GM12878 (cell line): ENCODE measurements around the gene PALMD. TPM values are rescaled to one million over a fixed set of nuclear protein-coding genes. Genes with fewer than 3 reads are reported as not detected.

Source experiments
- ATAC-seq: fragments of 200-7000 bp; cut with Tn5 transposase; 3 replicates; pipeline ENCODE4 v1.9.1; 2020; ENCODE audit warnings: mild to moderate bottlenecking, moderate library complexity
- BruUV-seq: library from RNA; stranded (reverse); fragments of 400-500 nt; replicated peaks from 2 replicates; lab custom pipeline; 2021; lab: Mats Ljungman, UMichigan
- CTCF ChIA-PET: fragments of 300-600 bp; sonication (Branson Sonifier 250); formaldehyde crosslinking; extraction: SDS; loops from one replicate; lab custom pipeline; 2021; ENCODE audit warnings: inconsistent platforms; lab: Yijun Ruan, JAX
- POLR2A ChIA-PET: fragments of 350-600 bp; formaldehyde crosslinking; extraction: SDS; loops from one replicate; lab custom pipeline; 2021; ENCODE audit warnings: inconsistent platforms; lab: Charles Lee
- RAD21 ChIA-PET: fragments of 300-600 bp; sonication (Branson Sonifier 250); formaldehyde crosslinking; loops from one replicate; lab custom pipeline; 2023; ENCODE audit warnings: antibody characterized with exemption; ENCODE audit not compliant: unreplicated experiment; lab: Charles Lee
- SMC1A ChIA-PET: fragments of 300-600 bp; sonication (Branson Sonifier 250); formaldehyde crosslinking; loops from one replicate; lab custom pipeline; 2023; ENCODE audit not compliant: unreplicated experiment, uncharacterized antibody; lab: Charles Lee
- DNase-seq: peaks from one replicate; pipeline ENCODE4 v3.0.0-alpha.2; 2011; ENCODE audit warnings: low read depth, low spot score
- FAIRE-seq: peaks from 3 replicates; lab custom pipeline; 2011; peaks lifted over from hg19 to GRCh38; lab: Jason Lieb, UNC
- H2AFZ ChIP-seq: 2 replicates; pipeline ENCODE4 v1.6.0; 2011; ENCODE audit warnings: low read depth, low read length, control low read depth; ENCODE audit not compliant: control insufficient read depth
- H3K27ac ChIP-seq: 2 replicates; pipeline ENCODE4 v1.5.1; 2011; ENCODE audit warnings: control low read depth; ENCODE audit not compliant: control insufficient read depth, insufficient read depth
- H3K27me3 ChIP-seq, 2 experiments: replicated peaks in 1 of 2; 2 replicates each; pipeline versions ENCODE4 v1.6.0 to v1.6.1; 2011; ENCODE audit warnings: low read length in 1 of 2; ENCODE audit not compliant: control insufficient read depth in 2 of 2, insufficient read depth in 2 of 2
- H3K36me3 ChIP-seq, 2 experiments: 2 replicates each; pipeline ENCODE4 v1.5.1; 2011; ENCODE audit warnings: low read length in 1 of 2; ENCODE audit not compliant: control insufficient read depth in 2 of 2, insufficient read depth in 2 of 2
- H3K4me1 ChIP-seq: 2 replicates; pipeline ENCODE4 v1.6.1; 2011; ENCODE audit warnings: mild to moderate bottlenecking, low read length, moderate library complexity, mixed read lengths; ENCODE audit not compliant: control insufficient read depth, insufficient read depth
- H3K4me2 ChIP-seq: 2 replicates; pipeline ENCODE4 v1.6.0; 2011; ENCODE audit warnings: control low read depth; ENCODE audit not compliant: control insufficient read depth, insufficient read depth
- H3K4me3 ChIP-seq: fragments of 200-600 bp; sonication (generic); 2 replicates; pipeline ENCODE4 v1.5.1; 2016
- H3K79me2 ChIP-seq: 2 replicates; pipeline ENCODE4 v1.6.0; 2011; ENCODE audit warnings: low read length; ENCODE audit not compliant: control insufficient read depth, insufficient read depth
- H3K9ac ChIP-seq: 2 replicates; pipeline ENCODE4 v1.8.0; 2011; ENCODE audit warnings: low read length, control low read depth, mixed read lengths; ENCODE audit not compliant: control insufficient read depth, insufficient read depth
- H3K9me3 ChIP-seq: replicated peaks from 3 replicates; pipeline ENCODE4 v1.5.1; 2011; ENCODE audit warnings: mild to moderate bottlenecking, low read length; ENCODE audit not compliant: control insufficient read depth, insufficient read depth
- H4K20me1 ChIP-seq: 2 replicates; pipeline ENCODE4 v1.6.0; 2011; ENCODE audit not compliant: control insufficient read depth, insufficient read depth
- ASH2L ChIP-seq: fragments of 300-600, 200-600 bp; sonication (generic); IDR thresholded peaks from 2 replicates; pipeline ENCODE4 v1.6.1; 2017; ENCODE audit warnings: low read depth, mild to moderate bottlenecking, borderline replicate concordance
- ESRRA ChIP-seq: IDR thresholded peaks from 2 replicates; pipeline ENCODE4 v1.6.1; 2012; ENCODE audit warnings: mild to moderate bottlenecking, low read length, improper control_type of control experiment
- FOXK2 ChIP-seq: fragments of 450-650 bp; IDR thresholded peaks from 2 replicates; pipeline ENCODE4 v1.6.1; 2017; ENCODE audit warnings: mild to moderate bottlenecking, moderate library complexity
- PML ChIP-seq: IDR thresholded peaks from 2 replicates; pipeline ENCODE4 v1.6.1; 2012; ENCODE audit warnings: low read length, inconsistent platforms
- SIX5 ChIP-seq: IDR thresholded peaks from 2 replicates; pipeline ENCODE4 v1.6.1; 2011; ENCODE audit warnings: mild to moderate bottlenecking, low read depth, low read length, moderate library complexity; ENCODE audit not compliant: severe bottlenecking
- SPI1 ChIP-seq: IDR thresholded peaks from 2 replicates; pipeline ENCODE4 v1.6.1; 2011; ENCODE audit warnings: low read depth, mild to moderate bottlenecking, low read length, moderate library complexity, borderline replicate concordance; ENCODE audit not compliant: insufficient read depth
- USF2 ChIP-seq: IDR thresholded peaks from 2 replicates; pipeline ENCODE4 v1.6.1; 2011; ENCODE audit warnings: low read depth, low read length, improper control_type of control experiment, borderline replicate concordance
- ZNF274 ChIP-seq: IDR thresholded peaks from one replicate; pipeline ENCODE4 v1.8.0; 2011; ENCODE audit not compliant: insufficient read length, insufficient read depth
- ZNF384 ChIP-seq: IDR thresholded peaks from 2 replicates; pipeline ENCODE4 v1.6.1; 2012; ENCODE audit warnings: low read depth, mild to moderate bottlenecking, low read length, improper control_type of control experiment, borderline replicate concordance
- WGBS: methylation state at CpG from one replicate; pipeline ENCODE4 v1.1.6; 2016; ENCODE audit warnings: low lambda C conversion rate; ENCODE audit not compliant: insufficient replicate concordance, insufficient coverage; ENCODE audit errors: missing lambda C conversion rate; 5-methylcytosine and 5-hydroxymethylcytosine counted together
- in situ Hi-C: fragments of 300-500 bp; cut with MboI; formaldehyde crosslinking; loops from 9 replicates; pipeline ENCODE4 v1.14.3; 2018; ENCODE audit warnings: mixed read lengths
- intact Hi-C: fragments of 100-400 bp; cut with micrococcal nuclease; formaldehyde crosslinking; loops from one replicate; pipeline ENCODE4 v1.14.2; 2022; ENCODE audit not compliant: unreplicated experiment
- polyA plus RNA-seq, 11 experiments: library from polyadenylated mRNA; depleted of rRNA in 4 of 11; unstranded in 6 of 11; stranded (reverse) in 5 of 11; fragments of >200 nt; fragmentation: Nextera tagmentation in 4 of 11; fragmentation: Illumina TruSeq in 1 of 11; extraction: Ambion mirVana in 4 of 11; extraction: Trizol in 1 of 11; gene quantifications; 1 replicate in 1 of 11; 2 replicates in 10 of 11; pipeline versions ENCODE4 v1.2.1 to v1.2.3, GENCODE V29; 2011 to 2016; ENCODE audit warnings: inconsistent platforms in 2 of 11, missing spikeins in 2 of 11, low read depth in 1 of 11
- total RNA-seq, 4 experiments: library from RNA; depleted of rRNA in 3 of 4; stranded (reverse); fragments of >200 nt in 3 of 4; fragmentation: Illumina TruSeq in 1 of 4; extraction: Trizol in 1 of 4; gene quantifications; 2 replicates each; pipeline versions ENCODE4 v1.2.1 to v1.2.3, GENCODE V29; 2013 to 2021
- TF ChIP-seq, protein P1 (sequence below): fragments of 450-650 bp; IDR thresholded peaks from 2 replicates; pipeline ENCODE4 v1.6.1; 2017; ENCODE audit warnings: antibody characterized with exemption, mild to moderate bottlenecking, moderate library complexity

Gene PALMD
- total and polyA plus RNA-seq, 10 of the 15 experiments (the other 5 are each of a cell fraction or from before 2014, with no cell fraction given) = under 0.01 to 0.09 (median 0.04) TPM; not detected in 4

DNA sequence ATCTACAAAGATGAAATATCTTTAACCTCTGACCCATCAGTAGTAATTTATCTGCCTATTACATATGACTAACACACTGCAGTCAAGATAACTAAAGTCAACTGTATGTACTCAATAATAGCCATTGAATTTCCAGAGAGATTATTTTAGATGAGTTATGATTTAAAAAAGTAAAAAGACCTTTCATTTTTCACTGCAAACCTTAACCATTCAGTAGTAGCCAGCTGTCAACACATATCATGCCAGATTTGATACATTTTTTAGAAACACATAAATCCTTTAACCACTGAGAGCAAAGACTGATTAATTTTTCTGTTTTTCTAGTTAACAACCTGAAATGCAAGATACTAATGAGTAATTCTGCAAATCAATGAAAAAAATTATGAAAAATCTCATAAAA lies 31.0 kb downstream of the PALMD start:
- DNase-seq (no peak), ATAC-seq (no peak), FAIRE-seq (no peak)
- ChIA-PET CTCF (no interaction called here), RAD21 (no interaction called here), POLR2A (no interaction called here), SMC1A (no interaction called here)
- Histone ChIP-seq H3K4me2 (no peak overlapping the region), H3K27me3 (no peaks in the 10 kb centered on the region), H3K36me3 (no peaks in the 10 kb centered on the region), H4K20me1 (no peaks in the 10 kb centered on the region), H3K9ac (no peak overlapping the region), H3K27ac (no peak overlapping the region), H3K4me3 (no peak overlapping the region), H3K9me3 (no peaks in the 10 kb centered on the region), H3K4me1 (no peaks in the 10 kb centered on the region), H3K79me2 (no peaks in the 10 kb centered on the region), H2AFZ (no peak overlapping the region)
- TF ChIP-seq FOXK2 = no peak
- TF ChIP-seq ASH2L = no peak
- TF ChIP-seq ESRRA = no peak
- no peak for TF ChIP-seq SPI1
- no peak for TF ChIP-seq PML
- no peak for TF ChIP-seq ZNF384
- TF ChIP-seq USF2 = no peak
- no peak for TF ChIP-seq ZNF274
- in situ Hi-C loops = no loop called here
- BruUV-seq = no TSS peak
- intact Hi-C loops = no loop called here

DNA sequence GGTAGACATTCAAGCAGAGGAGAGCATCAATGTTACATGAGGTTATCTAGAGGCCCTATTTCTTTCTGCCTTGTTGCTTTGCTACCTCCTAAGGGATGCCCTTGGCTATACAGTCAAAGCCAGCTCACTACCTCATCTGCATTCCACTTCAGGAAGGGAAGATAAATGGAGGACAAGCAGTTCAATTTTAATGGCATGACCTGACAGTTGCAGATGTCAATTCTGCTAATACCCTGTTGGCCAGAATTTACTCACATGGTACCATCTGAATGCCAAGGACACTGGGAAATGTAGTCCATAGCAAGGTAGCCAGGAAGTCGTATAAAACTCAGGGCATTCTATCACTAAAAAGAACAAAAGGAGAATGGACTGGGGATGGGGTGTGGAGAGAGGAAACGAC lies 31.5 kb downstream of the PALMD start:
- no peak for DNase-seq
- no peak overlapping the region for H3K4me3 ChIP-seq
- no peaks in the 10 kb centered on the region for H3K9me3 ChIP-seq
- H3K27me3 ChIP-seq = no peaks in the 10 kb centered on the region
- CTCF ChIA-PET = interaction anchor here (1.9 kb wide), 1 partner anchor 11 kb away, joined by 6 read pairs; no protein-coding TSS in a partner anchor
- no TSS peak for BruUV-seq
- H3K27ac ChIP-seq = no peak overlapping the region
- RAD21 ChIA-PET = no interaction called here
- peak; percentile 36; the same call in 2 of the 3 replicates for ATAC-seq
- WGBS = 46% methylated on average over 2 of the region's 2 CpGs
- H3K36me3 ChIP-seq = no peaks in the 10 kb centered on the region
- SMC1A ChIA-PET = no interaction called here
- FAIRE-seq = peak; percentile 76
- no peaks in the 10 kb centered on the region for H3K4me1 ChIP-seq
- intact Hi-C loops = no loop called here
- H2AFZ ChIP-seq = no peak overlapping the region
- peak; percentile 36 for TF ChIP-seq SIX5
- TF ChIP-seq, protein P1, sequence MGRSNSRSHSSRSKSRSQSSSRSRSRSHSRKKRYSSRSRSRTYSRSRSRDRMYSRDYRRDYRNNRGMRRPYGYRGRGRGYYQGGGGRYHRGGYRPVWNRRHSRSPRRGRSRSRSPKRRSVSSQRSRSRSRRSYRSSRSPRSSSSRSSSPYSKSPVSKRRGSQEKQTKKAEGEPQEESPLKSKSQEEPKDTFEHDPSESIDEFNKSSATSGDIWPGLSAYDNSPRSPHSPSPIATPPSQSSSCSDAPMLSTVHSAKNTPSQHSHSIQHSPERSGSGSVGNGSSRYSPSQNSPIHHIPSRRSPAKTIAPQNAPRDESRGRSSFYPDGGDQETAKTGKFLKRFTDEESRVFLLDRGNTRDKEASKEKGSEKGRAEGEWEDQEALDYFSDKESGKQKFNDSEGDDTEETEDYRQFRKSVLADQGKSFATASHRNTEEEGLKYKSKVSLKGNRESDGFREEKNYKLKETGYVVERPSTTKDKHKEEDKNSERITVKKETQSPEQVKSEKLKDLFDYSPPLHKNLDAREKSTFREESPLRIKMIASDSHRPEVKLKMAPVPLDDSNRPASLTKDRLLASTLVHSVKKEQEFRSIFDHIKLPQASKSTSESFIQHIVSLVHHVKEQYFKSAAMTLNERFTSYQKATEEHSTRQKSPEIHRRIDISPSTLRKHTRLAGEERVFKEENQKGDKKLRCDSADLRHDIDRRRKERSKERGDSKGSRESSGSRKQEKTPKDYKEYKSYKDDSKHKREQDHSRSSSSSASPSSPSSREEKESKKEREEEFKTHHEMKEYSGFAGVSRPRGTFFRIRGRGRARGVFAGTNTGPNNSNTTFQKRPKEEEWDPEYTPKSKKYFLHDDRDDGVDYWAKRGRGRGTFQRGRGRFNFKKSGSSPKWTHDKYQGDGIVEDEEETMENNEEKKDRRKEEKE = no peak
- TF ChIP-seq, all 136 proteins: peak for 1
- POLR2A ChIA-PET = no interaction called here
- H3K9ac ChIP-seq = no peak overlapping the region
- H3K4me2 ChIP-seq = no peak overlapping the region
- in situ Hi-C loops = no loop called here
- H4K20me1 ChIP-seq = no peaks in the 10 kb centered on the region
- H3K79me2 ChIP-seq = no peaks in the 10 kb centered on the region
